H1 (cell line): ENCODE measurements around the gene ICE1. TPM values are rescaled to one million over a fixed set of nuclear protein-coding genes. Genes with fewer than 3 reads are reported as not detected.
A peak's percentile ranks its signal among the peaks of the same experiment; 100 is the strongest.

Source experiments
- CTCF ChIA-PET: fragments of 300-600 bp; sonication (Branson Sonifier 250); formaldehyde crosslinking; loops from one replicate; lab custom pipeline; 2021; ENCODE audit not compliant: partially characterized antibody; lab: Charles Lee
- POLR2A ChIA-PET: fragments of 300-600 bp; sonication (Branson Sonifier 250); formaldehyde crosslinking; loops from one replicate; lab custom pipeline; 2021; ENCODE audit warnings: inconsistent platforms; ENCODE audit not compliant: partially characterized antibody; lab: Charles Lee
- DNase-seq, 2 experiments: peaks; one replicate each; pipeline versions ENCODE4 v3.0.0 to v3.0.0-alpha.2; 2010 to 2022; ENCODE audit warnings: low spot score in 2 of 2, low read depth in 1 of 2, mixed read lengths in 1 of 2
- FAIRE-seq: peaks from 2 replicates; lab custom pipeline; 2011; peaks lifted over from hg19 to GRCh38; lab: Jason Lieb, UNC
- H2AFZ ChIP-seq: 2 replicates; pipeline ENCODE4 v1.8.1; 2012; ENCODE audit warnings: low read length, inconsistent platforms
- H2AK5ac ChIP-seq: 2 replicates; pipeline ENCODE4 v1.6.1; 2013; ENCODE audit warnings: low read depth, low read length
- H2BK120ac ChIP-seq: replicated peaks from 2 replicates; pipeline ENCODE3; 2013; ENCODE audit warnings: low read depth, low read length, inconsistent platforms
- H2BK12ac ChIP-seq: 2 replicates; pipeline ENCODE4 v1.6.1; 2013; ENCODE audit warnings: low read depth, low read length
- H2BK15ac ChIP-seq: 2 replicates; pipeline ENCODE4 v1.6.1; 2013; ENCODE audit warnings: low read length
- H2BK20ac ChIP-seq: 2 replicates; pipeline ENCODE4 v1.6.1; 2013; ENCODE audit warnings: low read length
- H2BK5ac ChIP-seq: 2 replicates; pipeline ENCODE4 v1.6.1; 2013; ENCODE audit warnings: low read depth, low read length
- H3K14ac ChIP-seq: 2 replicates; pipeline ENCODE4 v1.6.1; 2013; ENCODE audit warnings: inconsistent platforms; ENCODE audit not compliant: insufficient read length
- H3K18ac ChIP-seq: 2 replicates; pipeline ENCODE4 v1.6.1; 2013; ENCODE audit warnings: low read length; ENCODE audit errors: extremely low read depth
- H3K23ac ChIP-seq: 2 replicates; pipeline ENCODE4 v1.6.1; 2013; ENCODE audit warnings: inconsistent platforms; ENCODE audit not compliant: insufficient read length
- H3K23me2 ChIP-seq: 2 replicates; pipeline ENCODE4 v1.6.1; 2013; ENCODE audit warnings: low read depth, low read length
- H3K27ac ChIP-seq: 2 replicates; pipeline ENCODE4 v1.6.1; 2011; ENCODE audit warnings: low read depth, low read length, inconsistent platforms
- H3K27me3 ChIP-seq, 4 experiments: replicated peaks in 1 of 4; 1 replicate in 1 of 4; 2 replicates in 3 of 4; pipeline versions ENCODE4 v1.6.1 to v1.8.1; 2011 to 2013; ENCODE audit warnings: low read length in 3 of 4, mild to moderate bottlenecking in 3 of 4, inconsistent platforms in 2 of 4, mixed read lengths in 2 of 4, moderate library complexity in 1 of 4; ENCODE audit not compliant: control insufficient read depth in 3 of 4, insufficient read depth in 3 of 4; ENCODE audit errors: extremely low read depth in 1 of 4
- H3K36me3 ChIP-seq, 4 experiments: 2 replicates each; pipeline versions ENCODE4 v1.6.1 to v1.8.1; 2011 to 2013; ENCODE audit warnings: mild to moderate bottlenecking in 4 of 4, low read length in 3 of 4, moderate library complexity in 2 of 4, control low read depth in 1 of 4, inconsistent platforms in 1 of 4; ENCODE audit not compliant: insufficient read depth in 4 of 4, control insufficient read depth in 2 of 4
- H3K4ac ChIP-seq: replicated peaks from 2 replicates; pipeline ENCODE3; 2013; ENCODE audit warnings: low read length, low read depth, mixed read lengths, inconsistent platforms; ENCODE audit not compliant: insufficient read length
- H3K4me1 ChIP-seq, 4 experiments: replicated peaks in 1 of 4; 1 replicate in 1 of 4; 2 replicates in 3 of 4; pipeline versions ENCODE4 v1.6.1 to v1.8.1; 2011 to 2013; ENCODE audit warnings: low read length in 3 of 4, inconsistent platforms in 2 of 4, mixed read lengths in 1 of 4; ENCODE audit not compliant: insufficient read depth in 4 of 4, control insufficient read depth in 3 of 4
- H3K4me2 ChIP-seq, 2 experiments: 2 replicates each; pipeline versions ENCODE4 v1.6.1 to v1.8.1; 2011 to 2013; ENCODE audit warnings: low read depth in 2 of 2, low read length in 2 of 2, control low read depth in 1 of 2, inconsistent platforms in 1 of 2, mild to moderate bottlenecking in 1 of 2; ENCODE audit not compliant: insufficient read depth in 1 of 2
- H3K4me3 ChIP-seq, 4 experiments: fragments of 200-600, 300-600 bp in 1 of 4; sonication (generic), shearing (Covaris generic), sonication (Bioruptor Twin) in 1 of 4; 2 replicates each; pipeline versions ENCODE4 v1.5.1 to v1.8.1; 2011 to 2016; ENCODE audit warnings: low read length in 4 of 4, low read depth in 3 of 4, control low read depth in 2 of 4, inconsistent platforms in 2 of 4, mild to moderate bottlenecking in 2 of 4, mixed read lengths in 1 of 4, moderate library complexity in 1 of 4; ENCODE audit not compliant: insufficient read depth in 2 of 4; ENCODE audit errors: extremely low read depth in 1 of 4
- H3K56ac ChIP-seq: replicated peaks from 2 replicates; pipeline ENCODE3; 2013; ENCODE audit warnings: low read depth, mild to moderate bottlenecking, mixed read lengths, low read length, inconsistent platforms; ENCODE audit not compliant: insufficient read length
- H3K79me1 ChIP-seq: 2 replicates; pipeline ENCODE4 v1.6.1; 2013; ENCODE audit warnings: low read depth, low read length, control low read depth
- H3K79me2 ChIP-seq, 2 experiments: 2 replicates each; pipeline versions ENCODE4 v1.6.1 to v1.8.1; 2012 to 2013; ENCODE audit warnings: low read length in 2 of 2, mild to moderate bottlenecking in 2 of 2, inconsistent platforms in 1 of 2; ENCODE audit not compliant: insufficient read depth in 2 of 2, control insufficient read depth in 1 of 2
- H3K9ac ChIP-seq, 4 experiments: replicated peaks in 1 of 4; 1 replicate in 1 of 4; 2 replicates in 3 of 4; pipeline versions ENCODE4 v1.6.1 to v1.8.1; 2011 to 2013; ENCODE audit warnings: low read depth in 3 of 4, low read length in 3 of 4, control low read depth in 2 of 4, mild to moderate bottlenecking in 2 of 4, moderate library complexity in 2 of 4, inconsistent platforms in 1 of 4; ENCODE audit errors: extremely low read depth in 1 of 4
- H3K9me3 ChIP-seq, 2 experiments: 2 replicates each; pipeline versions ENCODE4 v1.6.1 to v1.8.1; 2012 to 2013; ENCODE audit warnings: mild to moderate bottlenecking in 2 of 2, moderate library complexity in 2 of 2, control low read depth in 1 of 2, inconsistent platforms in 1 of 2, low read depth in 1 of 2, low read length in 1 of 2, mixed read lengths in 1 of 2; ENCODE audit not compliant: insufficient read depth in 2 of 2
- H4K20me1 ChIP-seq, 2 experiments: replicated peaks in 1 of 2; 2 replicates each; pipeline versions ENCODE3 to v1.8.1; 2011 to 2013; ENCODE audit warnings: inconsistent platforms in 2 of 2, low read length in 2 of 2, mild to moderate bottlenecking in 1 of 2; ENCODE audit not compliant: insufficient read depth in 2 of 2, control insufficient read depth in 1 of 2
- H4K5ac ChIP-seq: 2 replicates; pipeline ENCODE4 v1.6.1; 2013; ENCODE audit warnings: low read length, low read depth, mixed read lengths, inconsistent platforms; ENCODE audit not compliant: insufficient read length
- H4K8ac ChIP-seq: 2 replicates; pipeline ENCODE4 v1.8.0; 2013; ENCODE audit warnings: mild to moderate bottlenecking, moderate library complexity, low read length, inconsistent platforms; ENCODE audit not compliant: insufficient read depth; ENCODE audit errors: extremely low read depth
- H4K91ac ChIP-seq: replicated peaks from 2 replicates; pipeline ENCODE3; 2013; ENCODE audit warnings: low read length, mixed read lengths, inconsistent platforms; ENCODE audit not compliant: insufficient read length
- HDAC2 ChIP-seq, 2 experiments: fragments of 300-600 bp in 1 of 2; sonication (generic) in 1 of 2; IDR thresholded peaks; 2 replicates each; pipeline ENCODE4 v1.6.1; 2011 to 2012; ENCODE audit warnings: low read depth in 2 of 2, low read length in 2 of 2, mild to moderate bottlenecking in 2 of 2, moderate library complexity in 2 of 2, borderline replicate concordance in 1 of 2, inconsistent platforms in 1 of 2
- POLR2A ChIP-seq, 2 experiments: IDR thresholded peaks; 1 replicate in 1 of 2; 2 replicates in 1 of 2; pipeline ENCODE4 v1.6.1; 2011; ENCODE audit warnings: low read depth in 2 of 2, low read length in 2 of 2, mild to moderate bottlenecking in 2 of 2; ENCODE audit errors: control extremely low read depth in 1 of 2
- SIRT6 ChIP-seq: IDR thresholded peaks from one replicate; pipeline ENCODE4 v1.7.1; 2012; ENCODE audit warnings: low read length, inconsistent platforms
- SP2 ChIP-seq: IDR thresholded peaks from 2 replicates; pipeline ENCODE4 v1.6.1; 2012; ENCODE audit warnings: mild to moderate bottlenecking, low read length, inconsistent platforms
- WGBS, 2 experiments: shearing (Covaris generic) in 1 of 2; methylation state at CpG; one replicate each; pipeline versions ENCODE4 v1.1.6 to v1.1.7; 2013 to 2015; ENCODE audit warnings: low lambda C conversion rate in 2 of 2, mixed read lengths in 2 of 2, inconsistent platforms in 1 of 2, low coverage in 1 of 2, missing lambda C conversion rate in 1 of 2; ENCODE audit not compliant: insufficient replicate concordance in 2 of 2, insufficient coverage in 1 of 2, insufficient read length in 1 of 2; ENCODE audit errors: extremely low coverage in 1 of 2, missing lambda C conversion rate in 1 of 2; 5-methylcytosine and 5-hydroxymethylcytosine counted together
- polyA plus RNA-seq, 7 experiments: library from polyadenylated mRNA; depleted of rRNA in 3 of 7; stranded (reverse) in 5 of 7; unstranded in 2 of 7; fragments of >200 nt in 5 of 7; fragments of 200-250 nt in 2 of 7; gene quantifications; 1 replicate in 5 of 7; 2 replicates in 1 of 7; 4 replicates in 1 of 7; pipeline versions ENCODE4 v1.2.1 to v1.2.3, GENCODE V29; 2011 to 2013; ENCODE audit warnings: missing spikeins in 2 of 7, mixed read lengths in 2 of 7
- total RNA-seq: library from RNA; stranded (reverse); fragmentation: NEBNext Ultra II Directional; extraction: Animal tissue kit (Norgen Biotek cat#: 25700); gene quantifications from 2 replicates; pipeline ENCODE4 v1.2.1, GENCODE V29; 2021

Gene ICE1
- total and polyA plus RNA-seq, 2 of the 8 experiments (the other 6 are each of a cell fraction or from before 2014, with no cell fraction given): 11.8 to 53.9 TPM

- H3K18ac ChIP-seq: no peak overlapping the region
- no peak overlapping the region for H2BK12ac ChIP-seq
- H3K27me3 ChIP-seq: no peaks in the 10 kb centered on the region
- no peak overlapping the region for H3K23ac ChIP-seq
- no peak overlapping the region for H2BK120ac ChIP-seq
- no peak overlapping the region for H3K4ac ChIP-seq
- FAIRE-seq: no peak
- H3K23me2 ChIP-seq: no peaks in the 10 kb centered on the region
- no peaks in the 10 kb centered on the region for H3K36me3 ChIP-seq
- H3K4me2 ChIP-seq: no peak overlapping the region
- no peak overlapping the region for H3K27ac ChIP-seq
- H4K20me1 ChIP-seq: no peaks in the 10 kb centered on the region
- H3K79me2 ChIP-seq: no peaks in the 10 kb centered on the region
- H3K56ac ChIP-seq: no peak overlapping the region
- H3K9me3 ChIP-seq: peaks cover 14 to 24% of the 10 kb centered on the region in 2 experiments
- CTCF ChIA-PET: interaction anchor here (1.1 to 2.8 kb wide), 5 partner anchors 10 to 116 kb away, joined by 3 to 15 read pairs (median 4); no protein-coding TSS in a partner anchor
- H3K14ac ChIP-seq: no peak overlapping the region
- H3K79me1 ChIP-seq: no peaks in the 10 kb centered on the region
- no peak overlapping the region for H4K8ac ChIP-seq
- no peak overlapping the region for H2BK15ac ChIP-seq
- no peak overlapping the region for H4K5ac ChIP-seq
- no peak overlapping the region for H2BK20ac ChIP-seq
- no peak overlapping the region for H2BK5ac ChIP-seq
- peak in 1 of 2 experiments; percentile 63 for DNase-seq
- 98% methylated on average over 4 of the region's 4 CpGs; no CpG with 5 or more reads in 1 of the 2 experiments for WGBS, 2 experiments
- POLR2A ChIA-PET: no interaction called here
- no peak overlapping the region for H3K9ac ChIP-seq
- no peak overlapping the region for H4K91ac ChIP-seq
- no peak overlapping the region for H2AFZ ChIP-seq
- no peaks in the 10 kb centered on the region for H3K4me1 ChIP-seq
- H2AK5ac ChIP-seq: no peak overlapping the region
- no peak overlapping the region for H3K4me3 ChIP-seq
- TF ChIP-seq HDAC2 (IDR thresholded peaks at IDR 0.05; ENCODE audit: borderline replicate concordance in 1 of 2, low read depth in 2 of 2, low read length in 2 of 2) (no peak), POLR2A (IDR thresholded peaks at IDR 0.05; ENCODE audit: control extremely low read depth in 1 of 2, low read depth in 2 of 2, low read length in 2 of 2) (no peak), SIRT6 (no peak), SP2 (no peak)
Observed at GRCh38 chr5:5409151-5409810, 13.2 kb upstream of the ICE1 start.
